ENCODE results near the gene GDAP2. TPM values are rescaled to one million over a fixed set of nuclear protein-coding genes. Genes with fewer than 3 reads are reported as not detected.

Gene GDAP2
- total and polyA plus RNA-seq, 8 donors, result 3.5 to 51.4 (median 24.1) TPM

GRCh38 chr1:117819301-117819700 lies 110.1 kb downstream of the GDAP2 start:
- Histone ChIP-seq H3K4me1 (peaks cover 7 to 34% (median 17%) of the 10 kb centered on the region in 4 donors), H3K9me3 (no peaks in the 10 kb centered on the region), H3K27me3 (no peaks in the 10 kb centered on the region), H3K27ac (no peak overlapping the region), H3K36me3 (no peaks in the 10 kb centered on the region), H3K4me3 (no peak overlapping the region)
- WGBS, 5 donors, result 49 to 96% (median 70%) methylated on average over 4 of the region's 4 CpGs
- TF ChIP-seq CTCF (IDR thresholded peaks at IDR 0.05) (no peak), POLR2AphosphoS5 (IDR thresholded peaks at IDR 0.05) (no peak), POLR2A (IDR thresholded peaks at IDR 0.05) (no peak), EP300 (IDR thresholded peaks at IDR 0.05) (no peak)
- DNase-seq, result no peak
- intact Hi-C loops (cut with DNase I; ENCODE audit: low total_unique reads), result no loop called here

- no peaks in the 10 kb centered on the region for H3K27me3 ChIP-seq
- H3K4me1 ChIP-seq, result peaks cover 7 to 34% (median 18%) of the 10 kb centered on the region in 4 donors
- no peak overlapping the region for H3K27ac ChIP-seq
- intact Hi-C loops (cut with DNase I; ENCODE audit: low total_unique reads), result no loop called here
- no peaks in the 10 kb centered on the region for H3K9me3 ChIP-seq
- no peak overlapping the region for H3K4me3 ChIP-seq
- DNase-seq, result no peak
- no peak for TF ChIP-seq POLR2A (IDR thresholded peaks at IDR 0.05)
- no peaks in the 10 kb centered on the region for H3K36me3 ChIP-seq
- 94 to 99% (median 98%) methylated on average over 8 of the region's 8 CpGs for WGBS, 5 donors
These were observed 111.0 kb downstream of the GDAP2 start for GRCh38 chr1:117818456-117818855.

GRCh38 chr1:117817629-117818028 lies 111.8 kb downstream of the GDAP2 start:
- no peak overlapping the region for H3K27ac ChIP-seq
- no peak overlapping the region for H3K4me3 ChIP-seq
- intact Hi-C loops (cut with DNase I; ENCODE audit: low total_unique reads), result no loop called here
- H3K4me1 ChIP-seq, result peaks cover 7 to 43% (median 20%) of the 10 kb centered on the region in 4 donors
- H3K9me3 ChIP-seq, result no peaks in the 10 kb centered on the region
- WGBS, 5 donors, result 92 to 96% (median 94%) methylated on average over 5 of the region's 5 CpGs
- DNase-seq, result no peak
- TF ChIP-seq POLR2AphosphoS5 (IDR thresholded peaks at IDR 0.05) (no peak), POLR2A (IDR thresholded peaks at IDR 0.05) (no peak), CTCF (IDR thresholded peaks at IDR 0.05) (no peak), EP300 (IDR thresholded peaks at IDR 0.05) (no peak)
- no peaks in the 10 kb centered on the region for H3K27me3 ChIP-seq
- H3K36me3 ChIP-seq, result no peaks in the 10 kb centered on the region

GRCh38 chr1:117815926-117816325 lies 113.5 kb downstream of the GDAP2 start:
- no peaks in the 10 kb centered on the region for H3K9me3 ChIP-seq
- no peaks in the 10 kb centered on the region for H3K36me3 ChIP-seq
- peaks cover 0 to 31% (median 7%) of the 10 kb centered on the region in 4 donors for H3K4me1 ChIP-seq
- peak overlapping the region in 1 of 5 donors; percentile 14 for H3K27ac ChIP-seq
- WGBS, 5 donors, result 78 to 95% (median 87%) methylated on average over 8 to 9 of the region's 9 CpGs
- no peak for DNase-seq
- no peaks in the 10 kb centered on the region for H3K27me3 ChIP-seq
- no peak overlapping the region for H3K4me3 ChIP-seq
- intact Hi-C loops (cut with DNase I; ENCODE audit: low total_unique reads), result no loop called here
- TF ChIP-seq POLR2AphosphoS5 (IDR thresholded peaks at IDR 0.05), result no peak

- Histone ChIP-seq H3K9me3 (no peaks in the 10 kb centered on the region), H3K27me3 (no peaks in the 10 kb centered on the region), H3K4me1 (peaks cover 0 to 27% (median 5%) of the 10 kb centered on the region in 4 donors), H3K4me3 (no peak overlapping the region), H3K36me3 (no peaks in the 10 kb centered on the region), H3K27ac (peak overlapping the region in 2 of 5 donors; percentile 14 to 29)
- peak in 1 of 2 donors; percentile 48 for DNase-seq
- intact Hi-C loops (cut with DNase I; ENCODE audit: low total_unique reads), result no loop called here
- TF ChIP-seq POLR2AphosphoS5 (IDR thresholded peaks at IDR 0.05), result no peak
- no peak for TF ChIP-seq POLR2A (IDR thresholded peaks at IDR 0.05)
- TF ChIP-seq CTCF (IDR thresholded peaks at IDR 0.05), result no peak
- no peak for TF ChIP-seq EP300 (IDR thresholded peaks at IDR 0.05)
- 70 to 93% (median 84%) methylated on average over 6 of the region's 6 CpGs for WGBS, 5 donors
These were observed 114.3 kb downstream of the GDAP2 start for GRCh38 chr1:117814856-117815797.

Other genes with a start within 250 kb of the GDAP2 start
- gene WDR3, start 118 bp upstream of the GDAP2 start, total RNA-seq, result 10 to 100 TPM in 1 of 5 donors, 1 to 10 TPM in 3, not detected in 1; 1.4 to 16.9 (median 6.9) TPM
- gene WDR3, start 118 bp upstream of the GDAP2 start, polyA plus RNA-seq, result 1 to 10 TPM; 3.1 to 4.2 (median 3.1) TPM

All from stomach (tissue), 9 donors.